22Rv1 (cell line): ENCODE measurements around the gene RBBP4.

Experiments used
- H3K27ac ChIP-seq: fragments of 450-650 bp; 2 replicates; pipeline ENCODE4 v1.5.1; 2017
- ZFX ChIP-seq: fragments of 450-650 bp; IDR thresholded peaks from 2 replicates; pipeline ENCODE4 v1.6.1; 2017; ENCODE audit warnings: antibody characterized with exemption, borderline replicate concordance
- TF ChIP-seq, protein P1 (sequence below): fragments of 450-650 bp; IDR thresholded peaks from 2 replicates; pipeline ENCODE4 v1.5.1; 2017; ENCODE audit warnings: mild to moderate bottlenecking

RBBP4 gene

DNA sequence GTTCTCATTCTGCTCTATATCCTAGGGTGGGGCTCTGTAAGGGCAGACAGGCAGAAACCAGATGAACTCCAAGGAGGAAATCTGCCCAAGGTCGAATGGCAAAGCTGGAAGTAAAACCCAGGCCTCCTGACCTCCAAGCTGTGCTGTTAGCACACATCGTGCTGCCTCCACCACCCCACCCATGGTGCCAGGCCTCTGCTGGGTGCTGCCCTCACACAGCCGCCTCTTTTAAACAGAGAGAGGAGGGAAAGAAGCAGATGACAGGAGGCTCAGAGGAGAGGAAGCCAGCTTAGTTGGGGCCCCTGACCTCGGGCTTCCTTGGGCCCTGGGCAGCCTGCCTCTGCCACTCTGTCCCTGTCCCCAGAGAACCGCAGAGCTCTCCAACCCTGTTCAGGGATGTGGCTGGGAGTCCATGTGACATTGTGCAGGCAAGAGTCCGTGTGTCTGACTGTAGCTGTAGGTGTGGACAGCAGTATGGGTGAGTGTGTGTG is 50.5 kb downstream of the RBBP4 start:
- TF ChIP-seq, protein P1, sequence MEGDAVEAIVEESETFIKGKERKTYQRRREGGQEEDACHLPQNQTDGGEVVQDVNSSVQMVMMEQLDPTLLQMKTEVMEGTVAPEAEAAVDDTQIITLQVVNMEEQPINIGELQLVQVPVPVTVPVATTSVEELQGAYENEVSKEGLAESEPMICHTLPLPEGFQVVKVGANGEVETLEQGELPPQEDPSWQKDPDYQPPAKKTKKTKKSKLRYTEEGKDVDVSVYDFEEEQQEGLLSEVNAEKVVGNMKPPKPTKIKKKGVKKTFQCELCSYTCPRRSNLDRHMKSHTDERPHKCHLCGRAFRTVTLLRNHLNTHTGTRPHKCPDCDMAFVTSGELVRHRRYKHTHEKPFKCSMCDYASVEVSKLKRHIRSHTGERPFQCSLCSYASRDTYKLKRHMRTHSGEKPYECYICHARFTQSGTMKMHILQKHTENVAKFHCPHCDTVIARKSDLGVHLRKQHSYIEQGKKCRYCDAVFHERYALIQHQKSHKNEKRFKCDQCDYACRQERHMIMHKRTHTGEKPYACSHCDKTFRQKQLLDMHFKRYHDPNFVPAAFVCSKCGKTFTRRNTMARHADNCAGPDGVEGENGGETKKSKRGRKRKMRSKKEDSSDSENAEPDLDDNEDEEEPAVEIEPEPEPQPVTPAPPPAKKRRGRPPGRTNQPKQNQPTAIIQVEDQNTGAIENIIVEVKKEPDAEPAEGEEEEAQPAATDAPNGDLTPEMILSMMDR: no peak
- no peak for TF ChIP-seq ZFX
- no peak overlapping the region for H3K27ac ChIP-seq

DNA sequence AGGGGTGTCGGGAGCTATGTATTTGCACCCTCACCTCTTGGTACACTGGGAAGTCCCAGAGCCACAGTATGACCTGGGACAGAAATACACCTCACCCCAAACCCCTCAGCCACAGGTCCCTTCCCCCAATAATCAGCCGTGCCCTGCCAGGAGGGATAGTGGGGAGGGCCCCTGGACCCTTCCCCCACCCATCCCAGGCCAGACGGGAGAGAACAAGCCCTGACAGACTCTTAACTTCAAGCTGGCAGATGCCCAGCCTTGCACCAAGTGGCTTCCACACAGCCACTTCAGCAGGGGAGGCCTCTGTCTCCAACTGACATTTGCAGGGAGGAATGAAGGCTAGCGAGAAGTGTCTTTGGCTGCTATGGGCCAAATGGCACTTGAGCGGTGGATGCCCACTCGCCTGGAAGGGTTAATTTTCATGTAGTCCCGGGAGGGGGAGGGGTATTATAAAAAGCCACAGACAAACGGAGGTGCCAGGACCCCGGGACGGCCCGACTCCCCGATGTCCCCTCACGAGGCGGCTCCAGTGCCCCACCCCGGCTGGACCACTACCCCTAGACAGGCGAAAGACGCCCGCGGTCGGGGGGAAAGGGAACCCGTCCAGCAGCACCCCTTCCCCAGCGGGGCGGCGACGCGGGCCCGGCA is 51.1 kb downstream of the RBBP4 start:
- TF ChIP-seq, protein P1: no peak
- TF ChIP-seq ZFX: no peak
- no peak overlapping the region for H3K27ac ChIP-seq

DNA sequence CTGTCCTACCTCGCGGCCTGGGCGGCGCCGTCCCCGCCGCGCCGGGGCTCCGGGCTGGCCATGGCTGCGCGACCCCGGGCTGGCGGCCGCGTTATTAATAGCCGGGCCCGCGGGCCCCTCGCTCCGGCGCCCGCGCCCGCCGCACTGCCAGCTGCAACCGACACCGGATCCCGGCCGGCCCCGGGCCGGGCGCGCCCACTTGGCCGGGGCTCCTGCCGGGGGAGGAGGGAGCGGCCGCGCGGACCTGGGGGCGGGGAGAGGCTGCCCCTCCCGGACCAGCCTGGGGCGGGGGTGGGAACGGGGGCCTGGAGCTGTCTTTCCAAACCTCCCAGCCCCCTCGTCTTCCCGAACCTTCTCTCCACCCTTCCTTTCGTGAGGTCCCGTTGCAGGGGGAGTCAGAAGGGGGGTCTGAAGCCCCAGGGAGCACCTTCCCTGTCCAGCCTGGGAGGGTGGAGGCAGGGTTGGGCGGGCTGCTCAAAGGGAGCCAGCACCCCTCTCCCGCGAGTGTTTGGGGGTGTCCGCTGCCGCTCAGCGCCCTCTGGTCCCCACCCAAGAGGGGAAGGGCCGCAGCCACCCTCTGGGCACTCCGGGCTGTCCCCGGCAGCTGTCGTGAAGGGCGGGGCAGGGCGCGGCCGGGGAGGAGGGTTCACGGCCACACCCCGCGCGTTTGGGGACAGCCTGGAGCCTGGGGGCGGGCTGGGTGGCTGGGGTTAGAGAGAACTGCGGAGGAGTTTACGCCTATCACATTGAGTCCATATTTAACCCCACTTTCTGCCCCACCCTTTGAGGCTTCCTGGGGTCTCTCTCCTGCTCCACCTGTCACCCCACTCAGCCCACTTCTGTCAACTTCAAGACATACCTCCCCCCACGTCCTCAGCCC is 51.8 kb downstream of the RBBP4 start, which contains the start of gene SYNC:
Gene SYNC (minus strand): TSS at position 172 of the 880 bp plus-strand sequence. CDS start 110 bp downstream, at position 62.
- no peak for TF ChIP-seq ZFX
- TF ChIP-seq, protein P1: no peak
- H3K27ac ChIP-seq: no peak within 1 kb of the TSS

DNA sequence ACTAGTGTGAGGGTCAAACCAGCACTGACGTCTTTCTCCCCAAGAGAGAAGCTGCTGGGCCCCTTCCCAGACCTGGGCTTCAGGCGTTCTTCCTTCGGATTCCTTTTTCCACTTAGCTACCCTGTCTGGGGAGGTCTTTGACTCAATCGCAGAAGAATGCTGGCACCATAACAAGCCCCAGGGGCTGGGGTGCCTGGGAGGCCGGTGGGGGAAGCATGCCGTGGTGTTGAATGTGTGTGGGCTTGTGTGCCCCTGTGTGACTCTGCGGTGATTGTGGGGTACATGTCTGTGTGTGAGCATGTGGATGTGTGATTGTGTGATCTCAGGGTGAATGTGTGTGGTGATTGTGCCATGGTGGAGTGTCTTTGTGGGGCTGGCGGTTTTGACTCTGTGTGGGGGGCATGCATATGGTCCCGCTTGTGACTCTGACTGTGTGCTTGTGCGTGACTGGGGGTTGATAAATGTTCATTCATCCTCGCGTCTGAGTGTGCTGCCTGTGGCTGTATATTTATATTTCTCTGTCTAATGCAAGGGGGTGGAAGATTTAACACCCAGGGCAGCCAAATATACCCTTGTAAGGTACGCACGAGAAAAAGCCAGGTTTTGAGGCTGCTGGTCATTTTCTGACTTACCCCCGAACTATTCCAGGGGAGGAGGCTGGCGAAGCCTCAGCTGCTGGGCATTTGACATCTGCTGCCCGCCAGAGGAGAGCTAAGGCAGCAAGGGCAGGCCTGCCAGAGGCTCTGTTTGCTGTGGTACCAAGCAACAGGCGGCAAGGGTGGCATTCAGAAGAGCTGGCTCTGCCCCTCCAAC is 52.7 kb downstream of the RBBP4 start:
- H3K27ac ChIP-seq: no peak overlapping the region
- TF ChIP-seq ZFX: no peak
- TF ChIP-seq, protein P1: no peak

DNA sequence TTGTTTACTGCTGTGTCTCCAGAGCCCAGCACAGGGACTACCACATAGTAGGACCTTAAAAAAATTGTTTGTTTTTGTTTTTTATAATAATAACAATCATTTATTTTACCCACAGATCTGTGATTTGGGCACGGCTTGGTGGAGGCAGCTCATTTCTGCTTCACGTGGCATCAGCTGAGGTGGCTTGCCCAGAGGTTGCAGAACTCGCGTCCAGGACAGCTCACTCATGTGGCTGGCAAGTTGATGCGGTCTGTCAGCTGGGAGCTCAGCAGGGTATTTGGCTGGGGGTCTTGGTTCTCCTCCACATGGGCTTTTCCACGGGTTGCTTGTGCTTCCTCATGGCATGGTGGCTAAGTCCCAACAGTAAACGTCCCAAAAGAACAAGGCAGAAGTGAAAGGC is 54.5 kb downstream of the RBBP4 start:
- no peak for TF ChIP-seq ZFX
- TF ChIP-seq, protein P1: no peak
- H3K27ac ChIP-seq: no peak overlapping the region

DNA sequence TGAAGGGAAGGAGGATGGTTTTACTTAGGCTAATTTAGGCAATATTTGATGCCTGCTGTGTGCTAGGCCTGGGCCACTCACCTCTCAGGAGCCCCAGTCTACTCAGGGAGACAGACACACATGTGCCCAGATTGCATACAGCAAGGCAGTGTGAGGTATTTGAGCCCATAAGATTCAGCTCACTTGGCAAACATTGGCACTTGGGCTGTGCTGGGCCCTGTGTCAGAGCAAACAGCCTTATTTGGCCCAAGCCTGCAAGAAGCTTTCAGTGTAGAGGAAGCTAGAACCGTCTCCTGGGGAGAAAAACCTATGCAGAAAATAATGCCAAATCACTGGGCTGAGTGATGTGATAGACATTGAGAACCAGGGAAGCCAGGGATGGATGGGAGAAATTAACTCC is 55.5 kb downstream of the RBBP4 start:
- TF ChIP-seq, protein P1: no peak
- no peak for TF ChIP-seq ZFX
- H3K27ac ChIP-seq: no peak overlapping the region
